ENCODE measurements around the gene NUP93.

DNA sequence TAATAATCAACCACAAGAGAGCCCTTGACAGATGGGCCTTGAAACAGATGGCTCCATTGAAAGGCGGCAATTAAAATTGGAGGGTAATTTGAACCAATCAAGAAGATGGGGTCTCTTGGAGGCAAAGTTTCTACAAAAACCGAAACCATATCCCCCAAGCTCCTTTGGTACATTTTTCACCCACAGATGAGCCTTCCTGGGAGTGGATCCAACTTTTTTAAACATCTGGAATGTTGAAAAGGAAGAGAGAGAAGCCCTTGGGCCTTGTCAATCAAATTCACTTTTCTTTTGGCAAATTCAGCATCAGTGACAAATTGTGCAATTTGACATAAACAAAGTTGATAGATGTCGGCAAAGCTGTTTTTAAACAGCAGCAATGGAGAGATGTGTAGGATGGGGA is 13.2 kb upstream of the NUP93 start:
- TF ChIP-seq, protein P1, sequence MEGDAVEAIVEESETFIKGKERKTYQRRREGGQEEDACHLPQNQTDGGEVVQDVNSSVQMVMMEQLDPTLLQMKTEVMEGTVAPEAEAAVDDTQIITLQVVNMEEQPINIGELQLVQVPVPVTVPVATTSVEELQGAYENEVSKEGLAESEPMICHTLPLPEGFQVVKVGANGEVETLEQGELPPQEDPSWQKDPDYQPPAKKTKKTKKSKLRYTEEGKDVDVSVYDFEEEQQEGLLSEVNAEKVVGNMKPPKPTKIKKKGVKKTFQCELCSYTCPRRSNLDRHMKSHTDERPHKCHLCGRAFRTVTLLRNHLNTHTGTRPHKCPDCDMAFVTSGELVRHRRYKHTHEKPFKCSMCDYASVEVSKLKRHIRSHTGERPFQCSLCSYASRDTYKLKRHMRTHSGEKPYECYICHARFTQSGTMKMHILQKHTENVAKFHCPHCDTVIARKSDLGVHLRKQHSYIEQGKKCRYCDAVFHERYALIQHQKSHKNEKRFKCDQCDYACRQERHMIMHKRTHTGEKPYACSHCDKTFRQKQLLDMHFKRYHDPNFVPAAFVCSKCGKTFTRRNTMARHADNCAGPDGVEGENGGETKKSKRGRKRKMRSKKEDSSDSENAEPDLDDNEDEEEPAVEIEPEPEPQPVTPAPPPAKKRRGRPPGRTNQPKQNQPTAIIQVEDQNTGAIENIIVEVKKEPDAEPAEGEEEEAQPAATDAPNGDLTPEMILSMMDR (IDR thresholded peaks at IDR 0.05), result no peak
- TF ChIP-seq POLR2A (IDR thresholded peaks at IDR 0.05), result no peak
